ENCODE measurements around the gene SSPN.

DNA sequence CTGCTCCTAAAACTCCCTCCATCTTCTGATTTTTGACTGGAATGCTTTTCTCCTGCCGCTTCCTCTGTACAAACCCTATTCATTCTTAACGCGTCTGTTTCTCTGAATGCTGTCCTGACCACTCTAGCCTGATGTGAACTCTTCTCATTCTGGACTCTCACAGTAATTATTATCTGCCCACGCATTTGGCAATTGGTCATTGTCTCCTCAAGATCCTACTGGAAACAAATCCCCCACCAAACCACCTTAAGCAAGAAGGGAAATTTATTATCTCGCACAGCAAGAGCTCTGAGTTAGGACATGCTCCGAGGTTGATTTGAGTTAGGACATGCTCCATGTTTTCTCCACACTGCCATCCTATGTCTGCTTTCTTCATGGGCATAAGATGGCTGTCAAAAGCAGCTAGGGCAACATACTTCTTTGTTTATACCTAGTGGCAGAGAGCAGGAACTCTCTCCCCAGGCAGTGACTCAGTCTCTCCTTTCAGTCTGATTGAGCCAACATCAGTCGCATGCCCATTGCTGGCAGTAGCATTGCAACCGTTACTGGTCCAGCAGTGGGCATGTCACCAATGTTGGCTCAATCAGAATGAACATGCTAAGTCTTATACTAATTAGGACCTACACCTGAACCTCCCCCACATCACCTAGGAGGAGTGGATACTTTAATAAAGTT lies 102.2 kb downstream of the SSPN start:
- TF ChIP-seq NFIC (IDR thresholded peaks at IDR 0.05) (no peak), TAF1 (IDR thresholded peaks at IDR 0.05; ENCODE audit: low read depth) (no peak), EP300 (IDR thresholded peaks at IDR 0.05; ENCODE audit: borderline replicate concordance) (no peak), CREB1 (IDR thresholded peaks at IDR 0.05; ENCODE audit: low read depth) (no peak), REST (IDR thresholded peaks at IDR 0.05; ENCODE audit: low read depth) (no peak), RAD21 (IDR thresholded peaks at IDR 0.05; ENCODE audit: low read depth) (no peak)

All from Ishikawa (cell line).